Stimulated activated CD8-positive, alpha-beta memory T cell treated with anti-CD3 and anti-CD28 coated beads, Interleukin-4, amount 100 ng/mL, for 1 hour (primary cell): ENCODE measurements around the gene CYREN.
A peak's percentile ranks its signal among the peaks of the same experiment; 100 is the strongest.
"Not testable (repeated sequence)": the region's sequence is repeated elsewhere in the genome, so short reads cannot be mapped to it uniquely, and the experiment has no call there.

Experiments used
- DNase-seq, 2 donors: peaks; one replicate each; pipeline ENCODE4 v3.0.0-alpha.2; 2020; ENCODE audit warnings: low read depth in 2 of 2, low spot score in 1 of 2

The CYREN gene, protein sequence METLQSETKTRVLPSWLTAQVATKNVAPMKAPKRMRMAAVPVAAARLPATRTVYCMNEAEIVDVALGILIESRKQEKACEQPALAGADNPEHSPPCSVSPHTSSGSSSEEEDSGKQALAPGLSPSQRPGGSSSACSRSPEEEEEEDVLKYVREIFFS

DNA sequence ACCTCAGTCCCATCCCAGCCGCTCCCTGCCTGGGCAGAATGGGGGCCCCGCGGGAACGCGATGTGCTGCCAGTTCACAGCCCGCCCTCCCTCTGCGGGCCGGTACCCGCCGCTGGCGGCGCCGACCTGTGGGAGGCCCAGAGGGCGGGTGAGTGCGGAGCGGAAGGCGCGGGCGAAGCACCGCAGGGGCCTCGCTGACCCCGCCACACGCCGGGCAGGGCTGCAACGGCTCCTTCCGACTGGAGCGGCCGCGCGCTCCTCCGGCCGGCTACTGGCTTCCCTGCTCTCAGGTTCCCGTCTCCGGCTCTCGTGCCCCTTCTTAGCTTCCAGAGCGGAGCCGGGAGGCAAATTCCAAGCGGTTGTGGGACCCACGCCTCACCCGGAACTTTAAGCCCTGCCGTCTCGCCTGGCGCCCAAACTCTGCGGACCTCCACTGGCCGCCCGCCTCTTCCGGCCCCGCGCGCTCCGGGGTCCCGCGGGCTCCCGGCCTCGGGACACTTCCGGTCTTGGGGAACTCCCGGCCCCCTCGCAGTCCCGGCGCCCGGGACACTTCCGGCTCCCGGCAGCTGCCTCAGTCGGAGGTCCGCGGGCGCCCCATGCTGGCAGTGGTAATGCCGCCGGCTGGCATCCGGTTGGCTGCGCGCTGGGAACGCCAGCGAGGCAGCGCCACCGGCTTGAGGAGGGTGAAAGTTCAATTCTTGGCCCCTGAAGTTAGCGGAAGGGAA lies at the start of gene CYREN:
CYREN (minus strand) TSS at position 434 of the 724 bp plus-strand sequence. CDS start 1,785 bp downstream, outside the sequence.
- DNase-seq = peak; percentile 75 to 82

DNA sequence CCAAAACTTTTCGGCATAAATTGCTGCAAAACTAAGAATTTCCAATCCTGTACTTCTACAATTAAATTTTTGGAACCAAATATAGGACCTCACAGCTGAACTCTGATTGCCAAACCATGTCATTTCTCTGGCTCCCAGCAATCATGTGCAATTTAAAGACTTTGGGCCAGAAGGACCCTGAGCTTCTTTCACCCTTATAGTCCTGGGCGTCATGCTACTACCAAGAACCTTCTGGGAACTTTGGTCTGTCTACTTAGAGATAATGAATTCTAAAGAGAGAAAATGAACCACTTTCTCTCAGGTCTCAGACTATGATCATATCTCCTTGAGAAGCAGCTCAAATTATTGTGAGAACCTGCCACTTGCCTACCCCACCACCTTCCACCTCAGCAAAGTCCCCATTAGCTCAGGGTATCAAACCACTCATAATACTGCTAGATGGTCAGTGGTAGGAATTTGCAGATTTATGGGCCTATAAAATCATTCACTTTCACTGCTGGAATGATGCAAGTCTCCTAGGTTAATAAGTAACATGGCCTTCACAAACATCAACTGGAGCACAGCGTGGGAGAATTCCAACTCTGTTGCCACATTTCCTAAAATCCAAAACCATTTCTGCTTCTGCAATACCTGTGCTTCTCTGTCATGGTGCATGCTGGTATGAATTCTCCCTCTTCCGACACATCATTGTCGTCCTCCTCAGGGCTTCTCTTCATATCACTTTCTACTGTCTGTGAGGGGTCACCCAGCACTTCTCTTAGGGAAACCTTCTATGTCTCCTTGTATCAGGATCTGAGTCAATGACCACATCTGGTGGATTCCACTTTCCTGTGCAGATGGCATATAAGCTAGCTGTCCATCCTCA lies 47.4 kb upstream of the CYREN start:
- no peak for DNase-seq

DNA sequence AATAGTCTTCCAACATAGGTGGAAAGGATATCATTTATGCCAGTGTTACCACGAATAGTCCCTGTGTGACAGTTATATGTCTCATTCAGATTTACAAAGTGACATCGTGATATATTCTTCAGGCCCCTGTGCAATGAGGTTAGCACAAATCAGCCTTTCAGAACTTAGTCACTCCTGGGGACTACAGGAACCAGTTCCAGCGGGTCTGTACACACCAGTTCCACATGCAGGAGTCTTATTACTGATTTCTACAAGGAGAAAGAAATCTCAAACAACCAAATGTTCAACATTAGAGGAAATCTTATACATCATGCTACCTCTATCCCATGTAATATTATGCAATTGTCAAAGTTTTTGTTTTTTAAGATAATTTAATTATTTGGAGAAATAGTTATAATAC lies 45.2 kb upstream of the CYREN start:
- no peak for DNase-seq

DNA sequence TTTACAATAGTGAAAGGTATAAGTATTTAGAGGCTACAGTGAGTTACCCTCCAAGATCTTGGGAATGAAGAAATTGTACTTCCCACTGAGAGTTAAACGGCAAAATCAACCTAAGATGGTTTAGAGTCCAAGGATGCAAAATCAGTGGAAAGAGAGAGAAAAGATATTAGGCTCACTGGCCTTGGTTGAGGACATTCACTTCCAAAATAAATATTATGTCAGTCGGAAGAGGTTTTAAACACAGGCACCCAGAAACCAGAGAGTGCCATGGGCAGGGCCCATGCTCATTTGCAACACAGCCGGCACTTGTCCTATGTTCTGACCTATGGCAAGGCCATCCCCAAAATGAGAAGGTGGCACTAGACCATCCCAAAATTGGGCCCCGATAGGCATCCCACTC lies 44.7 kb upstream of the CYREN start:
- DNase-seq = no peak

DNA sequence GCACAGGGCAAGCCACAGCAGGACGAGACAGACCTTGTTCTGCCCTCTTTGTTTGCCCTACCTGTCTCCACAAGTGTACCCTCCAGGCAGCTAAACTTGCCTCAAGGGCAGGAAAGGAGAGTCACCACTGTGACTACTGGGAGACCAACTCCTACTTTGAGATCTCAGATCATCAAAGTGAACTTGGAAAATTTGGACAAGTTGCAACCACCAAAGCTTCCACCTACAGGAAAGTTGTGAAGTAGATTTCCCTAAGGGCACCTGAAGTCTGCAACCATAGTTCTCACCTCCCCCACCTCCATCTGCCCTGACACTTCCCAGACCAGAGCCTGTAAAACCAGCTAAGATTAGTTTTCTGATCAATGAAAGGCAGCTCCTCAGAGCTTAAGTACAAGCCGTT lies 43.3 kb upstream of the CYREN start:
- DNase-seq = no peak

DNA sequence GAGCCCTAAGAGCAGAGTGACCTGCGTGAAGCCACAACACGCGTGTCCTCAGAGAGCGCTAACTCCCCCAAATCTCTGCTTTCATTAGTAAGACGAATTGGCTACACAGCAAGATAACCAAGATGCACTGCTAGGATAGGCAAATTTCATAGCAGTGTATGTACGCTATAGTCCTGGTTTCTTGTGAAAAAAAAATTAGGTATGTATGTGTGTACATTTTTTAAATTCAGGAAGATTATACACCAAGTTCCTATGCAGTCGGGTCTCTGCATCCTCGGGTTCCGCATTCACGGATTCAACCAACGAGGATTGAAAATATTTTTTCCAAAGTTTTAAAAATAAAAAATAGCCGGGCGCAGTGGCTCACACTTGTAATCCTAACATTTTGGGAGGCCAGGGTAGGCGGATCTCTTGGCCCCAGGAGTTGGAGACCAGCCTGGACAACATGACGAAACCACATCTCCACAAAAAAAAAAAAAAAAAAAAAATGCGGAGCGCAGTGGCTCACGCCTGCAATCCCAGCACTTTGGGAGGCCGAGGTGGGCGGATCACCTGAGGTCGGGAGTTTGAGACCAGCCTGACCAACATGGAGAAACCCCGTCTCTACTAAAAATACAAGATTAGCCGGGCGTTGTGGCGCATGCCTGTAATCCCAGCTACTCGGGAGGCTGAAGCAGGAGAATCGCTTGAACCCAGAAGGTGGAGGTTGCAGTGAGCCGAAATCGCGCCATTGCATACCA lies 41.6 kb upstream of the CYREN start:
- DNase-seq = not testable (repeated sequence)

DNA sequence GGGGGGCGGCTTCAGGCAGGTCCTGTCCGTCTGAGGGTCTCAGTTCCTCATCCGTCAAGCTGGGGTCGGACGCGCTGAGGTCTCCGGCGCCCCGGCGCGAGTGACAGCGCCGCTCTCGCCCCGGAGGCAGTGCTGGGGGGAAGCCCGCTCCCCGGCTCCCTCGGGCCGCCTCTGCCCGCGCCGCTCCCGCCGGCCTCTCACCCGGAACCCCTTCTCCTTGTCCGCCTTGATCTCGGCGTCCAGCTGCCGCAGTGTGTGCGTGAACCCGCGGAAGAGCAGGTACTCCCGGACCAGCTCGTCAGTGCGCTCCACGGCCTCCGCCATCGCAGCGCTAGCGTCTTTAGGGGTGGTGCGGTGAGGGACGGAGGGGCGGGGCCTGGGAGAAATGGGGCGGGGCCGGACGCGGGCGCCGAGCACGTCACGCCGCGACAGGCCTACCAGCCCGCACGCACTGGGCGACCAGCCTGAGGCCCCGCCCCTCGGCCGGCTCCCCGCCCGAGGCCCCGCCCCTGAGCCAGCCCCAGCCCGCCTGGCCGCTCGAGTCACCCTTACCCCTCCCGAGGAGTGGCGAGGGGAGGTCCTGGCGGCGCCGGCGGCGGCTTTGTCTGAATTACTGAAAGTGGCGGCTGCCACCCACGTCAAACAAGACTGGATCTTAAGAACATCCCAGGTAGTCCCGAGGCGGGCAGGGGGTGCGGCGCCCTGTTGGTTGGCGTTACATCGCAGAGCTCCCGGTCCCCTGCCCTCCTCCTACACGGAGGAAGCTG lies 40.9 kb upstream of the CYREN start, which contains the start of gene WDR91:
WDR91 (minus strand) TSS at position 348 of the 767 bp plus-strand sequence; CDS start at position 324, 24 bp downstream.
- DNase-seq = peak; percentile 88 to 95

DNA sequence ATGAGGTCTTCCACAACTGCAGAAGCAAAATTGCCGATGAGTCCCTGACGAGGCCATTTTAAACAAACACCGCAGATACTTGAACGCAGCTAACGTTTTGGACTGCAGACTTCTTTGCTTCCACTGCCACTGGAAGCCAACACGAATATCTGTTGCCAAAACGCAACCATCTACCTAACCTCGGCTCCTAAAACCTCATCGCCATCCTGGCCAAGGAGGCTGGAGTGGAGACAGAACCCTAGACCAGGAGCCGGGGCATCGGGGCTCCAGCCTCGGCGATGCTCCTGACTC lies 40.3 kb upstream of the CYREN start:
- no peak for DNase-seq

DNA sequence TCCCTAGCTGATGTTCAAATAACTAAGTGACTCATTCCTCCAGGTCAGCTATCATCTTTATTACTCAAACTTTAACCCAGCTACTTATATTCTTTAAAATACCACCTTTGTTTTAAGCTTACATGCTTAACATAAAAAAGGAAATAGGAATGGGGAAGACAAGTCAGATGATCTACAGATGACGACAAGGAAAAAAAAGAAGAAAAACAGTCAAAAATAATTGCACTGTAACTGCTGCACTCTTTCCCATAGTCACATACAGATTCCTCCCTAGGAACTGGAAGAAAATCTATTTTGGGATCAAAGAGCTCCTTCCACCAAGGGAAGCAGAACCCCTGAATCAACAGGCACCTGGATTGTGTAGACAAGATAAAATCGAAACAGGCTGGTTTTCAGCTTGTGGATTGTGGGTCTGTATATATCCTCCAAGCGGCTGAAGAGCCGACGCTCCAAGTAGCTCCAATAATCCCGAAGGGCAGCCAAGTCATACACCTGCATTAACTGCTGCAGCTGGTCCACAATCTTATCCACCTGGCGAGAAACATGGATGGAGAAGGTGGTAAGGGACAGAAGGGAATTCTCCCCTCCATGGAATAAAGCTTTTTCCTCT lies 38.8 kb upstream of the CYREN start:
- DNase-seq = no peak

DNA sequence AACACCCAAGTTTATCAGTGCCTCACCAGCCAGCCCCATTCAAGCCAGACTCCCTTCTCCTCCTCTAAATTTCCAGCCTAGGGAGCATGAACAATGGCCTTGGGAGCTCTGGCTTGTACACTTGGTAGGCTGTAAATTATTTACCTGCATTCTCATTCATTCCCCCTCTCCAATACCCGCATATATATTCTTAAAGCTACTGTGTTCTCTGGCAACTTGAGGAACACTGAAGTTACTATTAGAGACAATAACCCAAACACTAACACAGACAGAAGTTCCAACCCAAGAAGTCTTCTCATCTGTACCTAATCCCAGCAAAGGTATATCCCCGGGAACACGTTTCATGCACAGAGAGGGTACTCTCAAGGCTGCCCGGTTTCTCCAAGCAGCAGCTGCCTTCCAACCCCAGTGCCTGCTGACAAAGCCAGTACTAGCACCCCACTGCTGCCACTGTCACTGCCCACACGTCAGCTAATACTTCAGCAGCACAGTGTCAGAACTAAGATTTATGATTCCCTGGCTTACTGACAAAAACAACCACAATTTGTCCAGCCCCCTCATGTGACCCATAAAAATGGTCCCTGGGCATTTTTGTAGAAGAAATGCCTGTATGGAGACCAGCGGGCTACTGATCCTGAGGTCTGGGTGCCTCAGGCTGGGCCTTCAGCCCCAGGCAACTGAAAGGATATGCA lies 37.7 kb upstream of the CYREN start:
- no peak for DNase-seq

DNA sequence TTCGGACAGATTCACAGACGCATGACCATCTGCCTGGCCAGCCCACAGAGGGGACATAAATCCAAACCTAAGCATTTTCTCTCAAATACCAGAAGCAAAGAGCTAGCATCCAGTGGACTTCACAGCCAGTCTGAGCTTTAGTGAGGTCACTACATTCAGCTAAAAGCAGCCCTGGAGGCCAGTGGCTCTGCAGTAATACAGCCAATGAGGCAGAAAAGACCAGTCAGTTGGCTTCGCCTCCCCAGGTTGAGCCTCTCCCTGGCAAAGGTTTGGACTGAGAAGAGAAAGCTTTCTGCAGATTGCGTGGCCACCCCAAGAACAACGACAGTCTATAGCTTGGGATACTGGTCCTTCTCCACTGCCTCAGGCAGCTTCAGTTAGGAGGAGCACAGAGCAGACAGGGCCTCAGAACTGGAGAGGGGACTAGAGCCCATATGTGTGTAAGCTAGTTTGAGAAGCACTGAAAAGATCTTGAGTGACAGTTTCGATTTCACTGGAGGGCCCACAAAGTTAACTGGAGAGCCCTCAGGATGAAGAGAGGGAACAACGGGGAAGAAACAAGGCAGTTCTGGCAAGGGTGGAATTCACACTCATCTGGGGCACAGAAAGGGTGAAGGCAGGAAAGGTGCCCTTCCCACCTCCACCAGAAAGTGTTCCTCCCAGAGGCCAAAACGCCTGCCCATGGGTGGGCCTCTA lies 37.0 kb upstream of the CYREN start:
- no peak for DNase-seq

DNA sequence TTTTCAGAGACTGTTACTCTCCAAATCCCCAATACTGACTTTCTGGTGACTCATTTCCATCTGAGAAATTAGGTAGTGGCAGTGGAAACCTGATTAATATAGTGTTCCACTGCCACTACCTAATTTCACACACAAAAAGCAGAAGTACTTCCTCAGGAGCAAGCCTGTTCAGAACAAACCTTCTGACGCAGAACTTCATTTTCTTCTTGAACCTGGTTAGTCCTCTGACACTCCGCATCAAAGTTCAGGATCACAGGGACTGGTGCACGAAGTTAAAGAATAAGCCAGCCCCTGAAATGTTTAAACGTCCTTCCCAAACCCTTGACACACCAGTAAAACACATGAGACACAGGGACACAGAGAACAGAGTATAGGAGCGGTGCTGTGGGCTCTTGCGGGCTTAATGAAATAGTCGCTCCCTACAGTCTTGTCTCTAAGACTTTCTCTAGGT lies 36.5 kb upstream of the CYREN start:
- no peak for DNase-seq

DNA sequence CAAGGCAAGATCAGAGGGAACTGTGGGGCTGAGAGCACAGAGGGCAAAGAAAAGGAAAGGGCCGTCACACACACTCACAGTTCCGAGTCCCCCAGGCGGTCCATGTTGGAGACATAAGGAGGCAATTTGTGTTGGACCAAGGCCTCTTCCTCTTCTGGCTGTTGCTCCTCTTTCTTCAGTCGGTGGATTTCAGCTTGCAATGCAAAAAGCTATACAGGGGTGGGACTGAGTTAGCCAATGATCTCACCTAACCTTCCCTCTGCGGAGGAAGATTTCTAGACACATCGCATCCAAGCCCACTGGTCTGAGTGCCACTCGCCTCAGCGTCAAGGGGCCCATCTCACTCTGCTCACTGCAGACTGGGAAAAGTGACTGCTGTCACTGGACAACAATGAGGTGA lies 35.3 kb upstream of the CYREN start:
- no peak for DNase-seq

DNA sequence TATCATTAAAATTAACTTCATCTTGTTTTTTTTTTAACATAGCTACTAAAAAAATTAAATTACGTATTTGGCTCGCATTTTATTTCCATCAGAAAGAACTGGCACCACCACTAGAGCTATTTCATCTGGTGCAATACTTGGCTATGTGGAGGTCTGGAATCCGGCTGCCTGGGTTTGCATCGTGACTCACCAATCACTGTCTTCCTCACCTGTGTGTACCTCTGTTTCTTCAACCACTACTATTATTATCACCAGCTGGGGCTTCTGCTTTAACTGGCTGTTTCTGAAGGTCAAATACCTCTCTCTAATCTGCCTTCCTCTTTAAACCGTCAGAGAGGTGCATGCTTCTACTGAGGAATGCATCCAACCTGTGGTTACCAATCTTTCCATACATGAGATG lies 34.4 kb upstream of the CYREN start:
- no peak for DNase-seq

DNA sequence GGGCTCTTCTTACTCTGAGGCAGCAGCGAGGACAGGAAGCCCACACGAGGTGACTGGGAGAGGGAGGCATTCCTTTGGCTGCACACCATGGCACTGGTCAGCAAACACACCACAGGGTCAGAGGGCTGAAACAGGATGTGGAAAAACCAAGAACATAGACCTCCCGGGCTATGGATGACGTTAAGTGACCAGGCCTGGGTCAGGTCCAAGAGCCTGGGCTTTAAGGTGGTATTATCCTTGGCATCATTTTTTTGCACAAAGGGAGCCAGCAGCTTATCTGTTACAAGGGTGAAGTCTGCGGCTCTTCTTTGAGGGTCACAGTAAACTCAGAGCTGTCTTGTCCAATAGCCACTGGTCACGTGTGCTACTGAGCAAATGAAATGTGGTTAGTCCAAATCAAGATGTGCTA lies 33.8 kb upstream of the CYREN start:
- no peak for DNase-seq

DNA sequence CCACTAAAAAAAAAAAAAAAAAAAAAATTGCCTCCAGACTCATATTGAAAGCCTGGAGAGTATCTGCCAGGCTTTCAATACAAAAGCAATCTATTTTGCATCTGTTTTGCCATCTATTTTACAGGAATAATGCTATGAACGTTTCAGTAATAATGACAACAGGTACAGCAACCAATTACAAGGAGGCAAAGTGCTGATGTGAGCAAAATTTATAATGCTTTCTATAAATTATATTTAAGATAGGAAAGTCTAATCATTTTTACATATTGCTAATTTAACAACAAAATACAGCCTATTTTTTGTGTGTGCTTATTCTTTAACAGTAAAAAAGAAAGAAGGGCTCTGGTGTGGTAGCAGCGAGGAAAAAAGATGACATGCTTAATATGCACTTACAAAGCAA lies 30.8 kb upstream of the CYREN start:
- no peak for DNase-seq

DNA sequence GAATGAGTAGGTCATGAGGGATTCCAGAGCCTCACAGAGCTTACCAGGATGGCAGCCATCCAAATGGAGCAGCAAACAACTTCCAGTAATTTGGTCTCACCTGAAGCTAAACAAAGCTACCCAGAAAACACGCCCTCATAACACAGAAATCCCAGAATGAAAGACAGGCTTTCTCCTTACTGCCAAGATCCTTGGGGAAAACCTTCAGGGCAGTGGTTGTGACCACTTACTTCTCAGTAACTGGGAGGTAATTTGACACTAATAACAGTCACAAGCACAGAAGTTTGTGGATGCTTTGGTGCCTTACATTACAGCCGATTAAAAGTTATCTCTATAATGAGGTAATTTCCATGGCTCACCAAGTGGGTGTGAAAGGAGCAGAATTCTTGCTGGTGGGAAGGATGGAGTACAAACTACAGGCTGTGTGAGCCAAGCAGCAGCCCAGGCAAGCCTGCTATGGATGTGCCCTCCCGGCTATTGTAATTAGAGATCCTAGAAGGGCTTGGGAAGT lies 30.4 kb upstream of the CYREN start:
- no peak for DNase-seq

DNA sequence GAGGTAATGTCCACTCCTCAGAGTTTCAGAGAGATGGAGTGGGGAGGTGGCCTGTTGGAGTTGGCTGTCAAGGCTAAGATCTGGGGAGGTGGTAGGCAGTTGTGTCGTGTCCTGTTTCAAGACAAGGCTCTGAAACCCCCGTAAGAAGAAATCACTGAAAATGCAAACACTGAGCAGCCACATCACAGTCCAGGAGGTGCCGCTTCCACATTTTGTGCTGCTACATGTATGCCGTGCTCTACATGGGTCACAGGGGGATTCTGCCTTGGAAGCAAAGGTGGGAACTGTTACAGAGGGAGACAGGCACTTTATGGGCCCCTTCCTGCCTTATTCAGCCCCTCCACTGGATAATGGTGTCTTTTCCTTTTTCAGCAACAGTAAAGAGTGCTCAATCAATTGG lies 28.9 kb upstream of the CYREN start:
- DNase-seq = no peak
